Left ventricle myocardium inferior (tissue), 1 donor: ENCODE measurements around the gene MACROD2. TPM values are rescaled to one million over a fixed set of nuclear protein-coding genes. Genes with fewer than 3 reads are reported as not detected.

Experiments
- DNase-seq: peaks from one replicate; pipeline ENCODE4 v3.0.0-alpha.2; 2020
- H3K27ac ChIP-seq: fragments of 200-600 bp; replicated peaks from 2 replicates; pipeline ENCODE4 v1.8.0; 2021
- H3K27me3 ChIP-seq: fragments of 200-600 bp; 2 replicates; pipeline ENCODE4 v1.8.0; 2021; ENCODE audit warnings: low read depth
- H3K36me3 ChIP-seq: fragments of 200-600 bp; 2 replicates; pipeline ENCODE4 v1.8.0; 2021
- H3K4me1 ChIP-seq: fragments of 200-600 bp; 2 replicates; pipeline ENCODE4 v1.8.0; 2021
- H3K4me3 ChIP-seq: fragments of 200-600 bp; 2 replicates; pipeline ENCODE4 v1.8.0; 2021; ENCODE audit warnings: mild to moderate bottlenecking, moderate library complexity
- H3K9me3 ChIP-seq: fragments of 200-600 bp; replicated peaks from 2 replicates; pipeline ENCODE4 v1.8.0; 2021
- intact Hi-C: fragments of 100-400 bp; cut with micrococcal nuclease; formaldehyde crosslinking; loops from one replicate; pipeline ENCODE4 v1.11.0; 2022
- total RNA-seq: library from RNA; stranded (reverse); fragmentation: NEBNext Ultra II Directional; extraction: Animal tissue kit (Norgen Biotek cat#: 25700); gene quantifications from one replicate; pipeline ENCODE4 v1.2.1, GENCODE V29; 2021
- TF ChIP-seq, protein P1 (sequence below): fragments of 200-600 bp; IDR thresholded peaks from 2 replicates; pipeline ENCODE4 v1.8.0; 2021; ENCODE audit warnings: antibody characterized with exemption, mild to moderate bottlenecking, borderline replicate concordance
- donor health status: DM: no; HTN: yes; CAD: no; lungs with severe emphysema.

The MACROD2 gene
- total RNA-seq, 1 donor from 2014 or later = 3.6 TPM

GRCh38 chr20:15958142-15958541, 1962.8 kb downstream of the MACROD2 start:
- no peak overlapping the region for H3K4me3 ChIP-seq
- intact Hi-C loops = no loop called here

GRCh38 chr20:15965165-15965564, 1969.8 kb downstream of the MACROD2 start:
- DNase-seq = no peak
- H3K9me3 ChIP-seq = no peaks in the 10 kb centered on the region
- H3K27ac ChIP-seq = no peak overlapping the region
- intact Hi-C loops = no loop called here
- no peaks in the 10 kb centered on the region for H3K4me1 ChIP-seq
- TF ChIP-seq, protein P1, sequence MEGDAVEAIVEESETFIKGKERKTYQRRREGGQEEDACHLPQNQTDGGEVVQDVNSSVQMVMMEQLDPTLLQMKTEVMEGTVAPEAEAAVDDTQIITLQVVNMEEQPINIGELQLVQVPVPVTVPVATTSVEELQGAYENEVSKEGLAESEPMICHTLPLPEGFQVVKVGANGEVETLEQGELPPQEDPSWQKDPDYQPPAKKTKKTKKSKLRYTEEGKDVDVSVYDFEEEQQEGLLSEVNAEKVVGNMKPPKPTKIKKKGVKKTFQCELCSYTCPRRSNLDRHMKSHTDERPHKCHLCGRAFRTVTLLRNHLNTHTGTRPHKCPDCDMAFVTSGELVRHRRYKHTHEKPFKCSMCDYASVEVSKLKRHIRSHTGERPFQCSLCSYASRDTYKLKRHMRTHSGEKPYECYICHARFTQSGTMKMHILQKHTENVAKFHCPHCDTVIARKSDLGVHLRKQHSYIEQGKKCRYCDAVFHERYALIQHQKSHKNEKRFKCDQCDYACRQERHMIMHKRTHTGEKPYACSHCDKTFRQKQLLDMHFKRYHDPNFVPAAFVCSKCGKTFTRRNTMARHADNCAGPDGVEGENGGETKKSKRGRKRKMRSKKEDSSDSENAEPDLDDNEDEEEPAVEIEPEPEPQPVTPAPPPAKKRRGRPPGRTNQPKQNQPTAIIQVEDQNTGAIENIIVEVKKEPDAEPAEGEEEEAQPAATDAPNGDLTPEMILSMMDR = no peak
- H3K27me3 ChIP-seq = no peaks in the 10 kb centered on the region
- no peaks in the 10 kb centered on the region for H3K36me3 ChIP-seq
- no peak overlapping the region for H3K4me3 ChIP-seq

More at GRCh38 chr20:15958142-15958541, 1962.8 kb downstream of the MACROD2 start:
- no peak for DNase-seq
- Histone ChIP-seq H3K9me3 (no peaks in the 10 kb centered on the region), H3K36me3 (no peaks in the 10 kb centered on the region), H3K27me3 (no peaks in the 10 kb centered on the region), H3K27ac (no peak overlapping the region), H3K4me1 (no peaks in the 10 kb centered on the region)
- TF ChIP-seq, protein P1 = no peak

GRCh38 chr20:15967334-15967733, 1972.0 kb downstream of the MACROD2 start:
- H3K9me3 ChIP-seq = peaks cover 12% of the 10 kb centered on the region
- TF ChIP-seq, protein P1 = no peak
- intact Hi-C loops = no loop called here
- H3K4me3 ChIP-seq = no peak overlapping the region
- H3K27me3 ChIP-seq = no peaks in the 10 kb centered on the region
- H3K36me3 ChIP-seq = no peaks in the 10 kb centered on the region
- no peaks in the 10 kb centered on the region for H3K4me1 ChIP-seq
- H3K27ac ChIP-seq = no peak overlapping the region
- no peak for DNase-seq

- no peak for DNase-seq
- Histone ChIP-seq H3K4me1 (no peaks in the 10 kb centered on the region), H3K27me3 (no peaks in the 10 kb centered on the region), H3K36me3 (no peaks in the 10 kb centered on the region), H3K27ac (no peak overlapping the region), H3K9me3 (peaks cover 15% of the 10 kb centered on the region), H3K4me3 (no peak overlapping the region)
- TF ChIP-seq, protein P1 = no peak
- intact Hi-C loops = no loop called here
Observed at GRCh38 chr20:15976047-15976736, 1980.9 kb downstream of the MACROD2 start.

GRCh38 chr20:15977026-15977425, 1981.7 kb downstream of the MACROD2 start:
- Histone ChIP-seq H3K27me3 (no peaks in the 10 kb centered on the region), H3K4me3 (no peak overlapping the region), H3K27ac (no peak overlapping the region), H3K9me3 (peaks cover 7% of the 10 kb centered on the region), H3K4me1 (no peaks in the 10 kb centered on the region), H3K36me3 (no peaks in the 10 kb centered on the region)
- no peak for DNase-seq
- intact Hi-C loops = no loop called here
- TF ChIP-seq, protein P1 = no peak
